ENCODE measurements around the gene FPR3.

Gene FPR3

GRCh38 chr19:51815043-51815442 lies 20.1 kb downstream of the FPR3 start:
- H3K27ac ChIP-seq: no peak overlapping the region
- in situ Hi-C loops (cut with HindIII; ENCODE audit: low pct_ligation_motif_present, low sequenced_read_pairs): no loop called here

GRCh38 chr19:51816711-51817110 lies 21.8 kb downstream of the FPR3 start:
- Histone ChIP-seq H3K27me3 (replicated peaks) (no peaks in the 10 kb centered on the region), H3K36me3 (replicated peaks) (no peaks in the 10 kb centered on the region), H3K4me3 (ENCODE audit: low read depth, low read length) (no peak overlapping the region), H3K27ac (no peak overlapping the region)
- DNase-seq: no peak
- TF ChIP-seq, protein P1, sequence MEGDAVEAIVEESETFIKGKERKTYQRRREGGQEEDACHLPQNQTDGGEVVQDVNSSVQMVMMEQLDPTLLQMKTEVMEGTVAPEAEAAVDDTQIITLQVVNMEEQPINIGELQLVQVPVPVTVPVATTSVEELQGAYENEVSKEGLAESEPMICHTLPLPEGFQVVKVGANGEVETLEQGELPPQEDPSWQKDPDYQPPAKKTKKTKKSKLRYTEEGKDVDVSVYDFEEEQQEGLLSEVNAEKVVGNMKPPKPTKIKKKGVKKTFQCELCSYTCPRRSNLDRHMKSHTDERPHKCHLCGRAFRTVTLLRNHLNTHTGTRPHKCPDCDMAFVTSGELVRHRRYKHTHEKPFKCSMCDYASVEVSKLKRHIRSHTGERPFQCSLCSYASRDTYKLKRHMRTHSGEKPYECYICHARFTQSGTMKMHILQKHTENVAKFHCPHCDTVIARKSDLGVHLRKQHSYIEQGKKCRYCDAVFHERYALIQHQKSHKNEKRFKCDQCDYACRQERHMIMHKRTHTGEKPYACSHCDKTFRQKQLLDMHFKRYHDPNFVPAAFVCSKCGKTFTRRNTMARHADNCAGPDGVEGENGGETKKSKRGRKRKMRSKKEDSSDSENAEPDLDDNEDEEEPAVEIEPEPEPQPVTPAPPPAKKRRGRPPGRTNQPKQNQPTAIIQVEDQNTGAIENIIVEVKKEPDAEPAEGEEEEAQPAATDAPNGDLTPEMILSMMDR (IDR thresholded peaks at IDR 0.05; ENCODE audit: low read depth, low read length, missing control alignments): no peak
- in situ Hi-C loops (cut with HindIII; ENCODE audit: low pct_ligation_motif_present, low sequenced_read_pairs): no loop called here

More at GRCh38 chr19:51815043-51815442, 20.1 kb downstream of the FPR3 start:
- Histone ChIP-seq H3K4me3 (ENCODE audit: low read depth, low read length) (no peak overlapping the region), H3K36me3 (replicated peaks) (no peaks in the 10 kb centered on the region), H3K27me3 (replicated peaks) (no peaks in the 10 kb centered on the region)
- TF ChIP-seq, protein P1 (IDR thresholded peaks at IDR 0.05; ENCODE audit: low read depth, low read length, missing control alignments): no peak
- no peak for DNase-seq

DNA sequence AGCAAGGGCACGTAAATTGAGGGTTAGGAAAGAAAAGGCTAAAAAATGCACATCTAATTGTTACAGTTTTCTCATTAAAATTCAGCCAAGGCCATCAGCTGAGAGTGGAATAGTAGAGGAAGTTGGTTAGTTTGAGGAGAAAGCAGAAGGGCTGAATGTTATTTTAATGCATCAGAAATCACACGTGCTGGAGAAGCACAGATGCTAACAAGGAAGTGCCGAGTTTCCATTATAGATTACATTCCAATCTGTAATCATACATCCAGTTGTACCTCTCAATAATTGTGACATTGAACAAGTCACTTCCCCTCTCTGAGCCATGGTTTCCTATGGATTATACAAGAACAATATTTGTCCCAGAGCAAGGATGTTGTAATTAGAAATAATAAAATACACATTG lies 25.1 kb downstream of the FPR3 start:
- Histone ChIP-seq H3K4me3 (ENCODE audit: low read depth, low read length) (no peak overlapping the region), H3K36me3 (replicated peaks) (no peaks in the 10 kb centered on the region), H3K27ac (no peak overlapping the region), H3K27me3 (replicated peaks) (no peaks in the 10 kb centered on the region)
- in situ Hi-C loops (cut with HindIII; ENCODE audit: low pct_ligation_motif_present, low sequenced_read_pairs): no loop called here
- DNase-seq: no peak
- TF ChIP-seq, protein P1 (IDR thresholded peaks at IDR 0.05; ENCODE audit: low read depth, low read length, missing control alignments): no peak

GRCh38 chr19:51820831-51821446 lies 26.0 kb downstream of the FPR3 start:
- TF ChIP-seq, protein P1 (IDR thresholded peaks at IDR 0.05; ENCODE audit: low read depth, low read length, missing control alignments): no peak
- no peak for DNase-seq
- H3K27ac ChIP-seq: no peak overlapping the region
- no peaks in the 10 kb centered on the region for H3K36me3 ChIP-seq (replicated peaks)
- no peak overlapping the region for H3K4me3 ChIP-seq (ENCODE audit: low read depth, low read length)
- H3K27me3 ChIP-seq (replicated peaks): no peaks in the 10 kb centered on the region
- in situ Hi-C loops (cut with HindIII; ENCODE audit: low pct_ligation_motif_present, low sequenced_read_pairs): no loop called here

DNA sequence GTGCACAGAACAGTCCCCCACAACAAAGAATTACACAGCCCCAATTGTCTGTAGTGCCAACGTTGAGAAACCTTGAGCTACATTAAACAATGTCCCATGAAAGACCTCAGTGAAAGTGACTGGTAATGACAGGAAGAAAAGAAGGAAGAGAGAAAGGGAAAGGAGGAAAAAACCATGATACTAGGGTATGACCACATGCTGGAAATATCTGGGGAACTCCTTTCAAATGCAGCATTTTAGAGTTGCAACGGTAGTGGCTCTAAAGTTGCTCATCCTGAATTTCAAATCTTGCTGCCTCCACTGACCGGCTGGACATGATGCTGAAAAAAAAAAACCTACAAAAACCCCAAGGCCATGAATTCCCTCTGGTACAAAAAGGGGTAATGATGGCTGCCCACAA lies 26.5 kb downstream of the FPR3 start:
- Histone ChIP-seq H3K36me3 (replicated peaks) (no peaks in the 10 kb centered on the region), H3K4me3 (ENCODE audit: low read depth, low read length) (no peak overlapping the region), H3K27me3 (replicated peaks) (no peaks in the 10 kb centered on the region), H3K27ac (no peak overlapping the region)
- DNase-seq: no peak
- in situ Hi-C loops (cut with HindIII; ENCODE audit: low pct_ligation_motif_present, low sequenced_read_pairs): no loop called here
- TF ChIP-seq, protein P1 (IDR thresholded peaks at IDR 0.05; ENCODE audit: low read depth, low read length, missing control alignments): no peak

DNA sequence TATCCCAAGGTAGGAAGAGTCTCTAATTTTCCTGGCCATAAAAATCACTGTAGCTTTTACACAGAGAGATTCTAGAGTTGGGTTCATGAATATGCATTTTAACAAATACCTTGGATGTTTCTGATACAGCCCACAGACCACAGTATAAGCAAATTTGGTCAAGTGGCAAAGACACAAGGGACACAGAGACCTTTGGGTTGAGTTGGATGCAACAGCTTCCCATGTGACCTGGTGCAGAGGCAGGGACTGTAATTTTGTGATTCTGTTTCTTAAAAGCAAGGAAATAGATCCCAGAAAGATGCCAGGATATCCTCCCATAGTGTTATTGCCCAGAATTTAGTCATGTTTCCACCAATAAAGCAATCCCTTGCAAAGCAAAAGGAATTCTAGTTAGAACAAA lies 27.0 kb downstream of the FPR3 start:
- TF ChIP-seq, protein P1 (IDR thresholded peaks at IDR 0.05; ENCODE audit: low read depth, low read length, missing control alignments): no peak
- H3K36me3 ChIP-seq (replicated peaks): no peaks in the 10 kb centered on the region
- H3K27ac ChIP-seq: no peak overlapping the region
- no peaks in the 10 kb centered on the region for H3K27me3 ChIP-seq (replicated peaks)
- no peak for DNase-seq
- in situ Hi-C loops (cut with HindIII; ENCODE audit: low pct_ligation_motif_present, low sequenced_read_pairs): no loop called here
- H3K4me3 ChIP-seq (ENCODE audit: low read depth, low read length): no peak overlapping the region

Data from brain microvascular endothelial cell (primary cell).